RWPE1 (cell line): ENCODE data around the gene RSPO3.
"Not testable (repeated sequence)": the region's sequence is repeated elsewhere in the genome, so short reads cannot be mapped to it uniquely, and the experiment has no call there.

Experiments used
- CTCF ChIA-PET: fragments of 350-600 bp; sonication (Branson Sonifier 250); formaldehyde crosslinking; extraction: SDS; loops from one replicate; lab custom pipeline; 2021; lab: Yijun Ruan, JAX
- POLR2A ChIA-PET: fragments of 400-600 bp; formaldehyde crosslinking; extraction: SDS; loops from one replicate; lab custom pipeline; 2020; ENCODE audit warnings: antibody characterized with exemption; ENCODE audit not compliant: low non-redundant PET; lab: Yijun Ruan, JAX
- DNase-seq: peaks from one replicate; pipeline ENCODE4 v3.0.0; 2012; ENCODE audit warnings: low spot score
- H3K27ac ChIP-seq: fragments of 450-650 bp; 2 replicates; pipeline ENCODE4 v1.5.1; 2017
- TF ChIP-seq, protein P1 (sequence below): fragments of 450-650 bp; conservative IDR thresholded peaks from 2 replicates; pipeline ENCODE4 v1.5.1; 2017; ENCODE audit warnings: low read depth, mild to moderate bottlenecking

The RSPO3 gene

DNA sequence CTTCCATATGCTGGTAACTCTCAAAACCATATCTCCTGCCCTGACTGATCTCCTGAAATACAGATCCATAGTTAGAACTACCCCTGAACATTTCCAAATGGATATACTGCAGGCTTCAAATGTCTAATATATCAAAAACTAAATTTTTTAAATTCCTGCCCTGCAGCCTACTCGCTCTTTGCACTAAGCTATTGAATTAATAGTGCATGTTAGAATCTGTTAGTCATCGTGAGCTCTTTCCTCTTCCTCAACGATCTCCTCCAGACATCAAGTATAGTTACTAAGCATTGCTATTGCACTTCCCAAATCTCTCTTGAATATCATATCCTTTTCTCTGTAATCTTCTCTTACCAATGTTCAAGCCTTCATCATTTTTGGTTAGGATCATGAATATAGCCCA lies 26.0 kb upstream of the RSPO3 start:
- TF ChIP-seq, protein P1, sequence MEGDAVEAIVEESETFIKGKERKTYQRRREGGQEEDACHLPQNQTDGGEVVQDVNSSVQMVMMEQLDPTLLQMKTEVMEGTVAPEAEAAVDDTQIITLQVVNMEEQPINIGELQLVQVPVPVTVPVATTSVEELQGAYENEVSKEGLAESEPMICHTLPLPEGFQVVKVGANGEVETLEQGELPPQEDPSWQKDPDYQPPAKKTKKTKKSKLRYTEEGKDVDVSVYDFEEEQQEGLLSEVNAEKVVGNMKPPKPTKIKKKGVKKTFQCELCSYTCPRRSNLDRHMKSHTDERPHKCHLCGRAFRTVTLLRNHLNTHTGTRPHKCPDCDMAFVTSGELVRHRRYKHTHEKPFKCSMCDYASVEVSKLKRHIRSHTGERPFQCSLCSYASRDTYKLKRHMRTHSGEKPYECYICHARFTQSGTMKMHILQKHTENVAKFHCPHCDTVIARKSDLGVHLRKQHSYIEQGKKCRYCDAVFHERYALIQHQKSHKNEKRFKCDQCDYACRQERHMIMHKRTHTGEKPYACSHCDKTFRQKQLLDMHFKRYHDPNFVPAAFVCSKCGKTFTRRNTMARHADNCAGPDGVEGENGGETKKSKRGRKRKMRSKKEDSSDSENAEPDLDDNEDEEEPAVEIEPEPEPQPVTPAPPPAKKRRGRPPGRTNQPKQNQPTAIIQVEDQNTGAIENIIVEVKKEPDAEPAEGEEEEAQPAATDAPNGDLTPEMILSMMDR = no peak
- ChIA-PET POLR2A (no interaction called here), CTCF (no interaction called here)
- H3K27ac ChIP-seq = no peak overlapping the region
- no peak for DNase-seq

DNA sequence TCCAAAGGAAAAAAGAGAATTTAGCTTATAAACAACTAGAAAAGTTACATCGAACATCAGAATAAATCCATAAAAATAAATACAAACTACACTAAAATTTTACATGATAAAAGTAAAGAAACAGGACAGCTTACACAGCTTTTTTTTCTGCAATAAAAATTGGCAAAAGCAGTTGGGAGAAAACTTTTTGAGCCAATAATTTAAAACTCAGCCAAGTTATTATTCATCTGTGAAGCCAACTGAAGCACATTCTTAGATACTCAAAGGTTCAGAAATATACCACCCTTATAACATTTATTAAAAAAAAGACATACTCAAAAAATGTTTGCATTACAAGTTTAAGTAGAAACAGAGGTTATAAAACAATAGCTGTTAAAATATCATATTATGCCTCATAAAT lies 23.7 kb upstream of the RSPO3 start:
- CTCF ChIA-PET = no interaction called here
- TF ChIP-seq, protein P1 = no peak
- no peak for DNase-seq

GRCh38 chr6:127096167-127096566 lies 22.3 kb upstream of the RSPO3 start:
- no peak for DNase-seq
- H3K27ac ChIP-seq = no peak overlapping the region
- POLR2A ChIA-PET = no interaction called here
- TF ChIP-seq, protein P1 = no peak
- CTCF ChIA-PET = no interaction called here

More for the DNA sequence above, 23.7 kb upstream of the RSPO3 start:
- no peak overlapping the region for H3K27ac ChIP-seq
- POLR2A ChIA-PET = no interaction called here

- H3K27ac ChIP-seq, POLR2A ChIA-PET, DNase-seq: not testable (repeated sequence)
- CTCF ChIA-PET = interaction anchor here (0.6 kb wide), 1 partner anchor 53 kb away, joined by 3 read pairs; no protein-coding TSS in a partner anchor
Measured at GRCh38 chr6:127097442-127097841, 21.0 kb upstream of the RSPO3 start.

GRCh38 chr6:127100510-127101140 lies 17.8 kb upstream of the RSPO3 start:
- TF ChIP-seq, protein P1 = no peak
- H3K27ac ChIP-seq = no peak overlapping the region
- CTCF ChIA-PET = interaction anchor here (0.7 kb wide), 3 partner anchors 75 to 663 kb away, joined by 3 to 6 read pairs (median 4); no protein-coding TSS in a partner anchor
- POLR2A ChIA-PET = no interaction called here
- no peak for DNase-seq

GRCh38 chr6:127102299-127102698 lies 16.2 kb upstream of the RSPO3 start:
- H3K27ac ChIP-seq = no peak overlapping the region
- ChIA-PET POLR2A (no interaction called here), CTCF (no interaction called here)
- DNase-seq = peak; percentile 39
- TF ChIP-seq, protein P1 = no peak

DNA sequence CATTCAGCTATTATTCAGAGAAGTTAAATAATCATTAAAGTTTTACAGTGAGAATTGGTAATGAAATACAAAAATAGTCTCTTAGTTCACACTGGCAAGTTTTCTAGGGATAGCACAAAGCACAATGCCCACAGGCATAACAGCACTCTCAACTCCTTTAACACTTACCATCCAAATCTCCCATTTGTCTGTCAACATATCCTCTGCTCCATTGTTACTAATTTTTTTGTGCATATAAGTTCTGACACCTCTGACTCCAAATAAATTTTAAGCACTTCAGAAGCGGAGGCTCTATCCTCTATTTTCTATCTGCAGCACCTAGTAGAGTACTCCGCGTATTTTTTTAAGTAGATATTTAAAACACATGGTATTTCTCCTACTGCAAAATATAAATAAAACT lies 15.6 kb upstream of the RSPO3 start:
- TF ChIP-seq, protein P1 = no peak
- DNase-seq = no peak
- ChIA-PET CTCF (no interaction called here), POLR2A (no interaction called here)
- no peak overlapping the region for H3K27ac ChIP-seq
